ENCODE results near the gene CDH19.
A peak's percentile ranks its signal among the peaks of the same experiment; 100 is the strongest.
"Not testable (repeated sequence)": the region's sequence is repeated elsewhere in the genome, so short reads cannot be mapped to it uniquely, and the experiment has no call there.

The CDH19 gene

DNA sequence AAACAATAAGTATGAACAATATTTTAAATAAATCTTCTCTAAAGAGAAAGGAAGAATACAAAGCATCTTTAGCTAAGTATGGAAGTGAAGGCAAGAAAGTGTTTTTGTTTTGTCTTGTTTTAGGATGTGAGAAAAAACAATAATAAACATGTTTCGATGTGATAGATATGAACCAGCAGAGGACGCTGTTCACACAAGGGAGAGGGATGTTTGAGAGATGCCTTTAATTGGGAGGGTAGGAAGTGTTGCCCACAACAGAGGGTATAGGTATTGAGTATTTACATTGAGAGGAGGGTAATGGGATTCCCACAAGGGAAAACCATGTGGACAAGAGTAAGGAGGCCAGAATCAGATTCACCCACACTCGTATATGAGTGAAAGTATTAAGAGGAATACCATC lies 55.1 kb downstream of the CDH19 start:
- no peak for TF ChIP-seq POLR2A (IDR thresholded peaks at IDR 0.05; ENCODE audit: low read depth, low read length)
- FAIRE-seq: no peak
- no peak for DNase-seq (ENCODE audit: insufficient read length, low spot score)

- no peak for DNase-seq (ENCODE audit: insufficient read length, low spot score)
- no peak for TF ChIP-seq POLR2A (IDR thresholded peaks at IDR 0.05; ENCODE audit: low read depth, low read length)
- FAIRE-seq: no peak
Measured at GRCh38 chr18:66534110-66534509, 69.8 kb downstream of the CDH19 start.

DNA sequence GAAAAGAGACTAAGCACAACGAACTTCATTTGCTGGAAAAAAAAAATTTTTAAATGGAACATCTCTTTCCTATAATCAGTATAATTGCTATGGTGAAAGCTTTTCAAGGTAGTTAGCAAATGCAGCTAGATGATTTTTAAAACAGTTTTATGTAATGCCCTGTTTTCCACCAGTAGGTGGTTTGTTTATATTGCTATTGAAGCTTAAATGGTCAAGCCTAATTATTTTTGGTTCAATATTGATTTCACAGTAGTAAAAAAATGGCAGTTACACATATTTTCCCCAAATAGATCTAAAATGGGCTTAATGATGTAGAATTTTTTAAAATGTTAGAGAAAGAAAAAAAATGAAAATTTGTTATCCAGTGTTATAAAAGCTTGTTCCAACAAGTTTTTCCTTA lies 70.2 kb downstream of the CDH19 start:
- FAIRE-seq: no peak
- TF ChIP-seq POLR2A (IDR thresholded peaks at IDR 0.05; ENCODE audit: low read depth, low read length): no peak
- no peak for DNase-seq (ENCODE audit: insufficient read length, low spot score)

- TF ChIP-seq POLR2A (IDR thresholded peaks at IDR 0.05; ENCODE audit: low read depth, low read length): no peak
- FAIRE-seq (no peak), DNase-seq (ENCODE audit: insufficient read length, low spot score) (no peak)
Measured at GRCh38 chr18:66523219-66523991, 80.5 kb downstream of the CDH19 start.

- TF ChIP-seq POLR2A (IDR thresholded peaks at IDR 0.05; ENCODE audit: low read depth, low read length): no peak
- FAIRE-seq (no peak), DNase-seq (ENCODE audit: insufficient read length, low spot score) (no peak)
Measured at GRCh38 chr18:66513996-66514395, 89.9 kb downstream of the CDH19 start.

- DNase-seq (ENCODE audit: insufficient read length, low spot score): no peak
- TF ChIP-seq POLR2A (IDR thresholded peaks at IDR 0.05; ENCODE audit: low read depth, low read length): no peak
- FAIRE-seq: peak; percentile 27
Measured at GRCh38 chr18:66511792-66512191, 92.1 kb downstream of the CDH19 start.

DNA sequence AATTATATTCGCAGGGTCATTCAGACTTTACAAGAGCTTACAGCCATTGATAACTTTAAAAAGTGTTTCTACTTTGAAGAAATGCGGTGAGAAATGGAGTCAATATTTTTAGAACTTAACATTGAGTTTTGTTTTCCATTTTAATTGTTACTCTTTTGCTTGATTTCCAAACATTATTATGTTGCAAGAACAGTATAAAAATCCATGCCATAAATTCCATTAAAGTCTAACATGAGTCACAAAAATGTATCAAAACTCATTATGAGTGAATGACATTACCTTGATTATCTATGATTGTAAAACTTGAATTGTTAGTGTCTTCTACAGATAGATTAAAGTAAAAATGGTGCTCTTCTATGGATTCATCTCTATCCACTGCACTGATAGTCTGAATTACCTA lies 92.6 kb downstream of the CDH19 start:
- FAIRE-seq: no peak
- no peak for DNase-seq (ENCODE audit: insufficient read length, low spot score)
- no peak for TF ChIP-seq POLR2A (IDR thresholded peaks at IDR 0.05; ENCODE audit: low read depth, low read length)

DNA sequence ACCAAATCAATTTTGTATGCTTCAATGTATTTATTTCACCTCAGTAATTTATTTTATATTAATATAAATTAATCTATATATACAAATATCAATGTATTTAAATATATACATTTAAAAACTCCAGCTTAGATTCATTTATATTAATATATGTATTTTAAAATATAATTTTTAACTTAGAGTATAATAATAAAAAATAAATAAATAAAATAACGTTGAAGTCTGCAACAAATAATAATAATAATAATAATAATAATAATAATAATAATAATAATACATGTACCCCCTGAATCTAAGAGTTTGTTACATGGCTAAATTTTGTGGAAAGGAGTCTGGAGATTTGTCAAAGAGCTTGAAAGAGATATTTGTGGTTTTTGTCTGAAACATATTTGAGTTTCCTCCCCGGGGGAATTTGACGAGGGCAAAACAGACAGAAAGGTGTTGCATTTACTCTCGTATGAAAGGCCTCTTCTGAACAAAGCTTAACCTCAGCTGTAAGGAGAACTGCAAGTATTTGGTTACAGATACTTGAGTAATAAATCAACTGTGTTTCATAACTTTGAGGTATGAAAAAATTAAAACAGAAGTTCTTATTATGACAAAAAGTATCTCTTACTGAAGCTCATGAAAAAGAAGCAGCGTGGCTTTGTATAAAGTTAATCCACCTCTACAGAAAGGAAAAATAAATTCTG lies 93.4 kb downstream of the CDH19 start:
- TF ChIP-seq POLR2A (IDR thresholded peaks at IDR 0.05; ENCODE audit: low read depth, low read length): no peak
- FAIRE-seq: no peak
- no peak for DNase-seq (ENCODE audit: insufficient read length, low spot score)

GRCh38 chr18:66508937-66509336 lies 95.0 kb downstream of the CDH19 start:
- TF ChIP-seq POLR2A (IDR thresholded peaks at IDR 0.05; ENCODE audit: low read depth, low read length): no peak
- no peak for FAIRE-seq
- DNase-seq (ENCODE audit: insufficient read length, low spot score): no peak

- FAIRE-seq (no peak), DNase-seq (ENCODE audit: insufficient read length, low spot score) (no peak)
- TF ChIP-seq POLR2A (IDR thresholded peaks at IDR 0.05; ENCODE audit: low read depth, low read length): no peak
Measured at GRCh38 chr18:66506178-66506577, 97.7 kb downstream of the CDH19 start.

DNA sequence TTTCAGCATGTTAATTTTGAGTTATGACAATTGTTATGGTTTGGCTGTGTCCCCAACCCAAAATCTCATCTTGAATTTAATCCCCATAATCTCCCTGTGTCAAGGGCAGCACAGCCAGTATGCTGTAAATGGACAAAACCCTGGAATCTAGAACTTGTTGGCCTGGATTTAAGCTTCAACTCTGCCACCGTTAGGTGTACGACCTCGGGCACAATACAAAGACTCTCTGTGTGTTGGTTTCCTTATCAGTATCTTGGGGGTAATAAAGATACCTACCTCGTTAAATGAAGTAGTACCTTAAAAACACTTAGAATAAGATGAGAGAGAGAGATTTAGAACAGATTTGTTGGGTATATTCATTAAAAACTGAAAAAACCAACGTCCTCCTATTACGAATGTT lies 106.5 kb downstream of the CDH19 start:
- no peak for TF ChIP-seq POLR2A (IDR thresholded peaks at IDR 0.05; ENCODE audit: low read depth, low read length)
- DNase-seq (ENCODE audit: insufficient read length, low spot score) (no peak), FAIRE-seq (no peak)

- DNase-seq (ENCODE audit: insufficient read length, low spot score): no peak
- TF ChIP-seq POLR2A (IDR thresholded peaks at IDR 0.05; ENCODE audit: low read depth, low read length): no peak
- FAIRE-seq: no peak
Measured at GRCh38 chr18:66495844-66496243, 108.0 kb downstream of the CDH19 start.

DNA sequence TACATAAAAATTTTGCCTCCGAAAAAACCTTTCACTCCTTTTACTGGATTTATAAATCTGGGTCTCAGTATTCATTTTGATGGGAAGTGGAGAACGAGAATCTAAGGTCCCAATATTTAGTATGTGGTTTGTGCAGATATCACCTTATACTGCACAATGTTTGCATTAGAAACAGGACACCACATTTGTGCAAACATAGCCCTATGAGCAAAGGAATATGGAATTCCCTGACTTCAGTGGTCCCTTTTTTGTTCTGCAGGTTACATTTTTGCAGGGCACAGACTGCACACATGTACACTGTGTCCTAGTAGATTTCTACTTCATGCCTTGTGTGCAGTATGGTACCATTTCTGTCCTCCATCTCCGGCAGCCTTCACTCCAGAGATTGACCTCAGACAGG lies 130.0 kb downstream of the CDH19 start:
- DNase-seq (ENCODE audit: insufficient read length, low spot score) (no peak), FAIRE-seq (no peak)
- no peak for TF ChIP-seq POLR2A (IDR thresholded peaks at IDR 0.05; ENCODE audit: low read depth, low read length)

GRCh38 chr18:66466184-66466583 lies 137.7 kb downstream of the CDH19 start:
- DNase-seq (ENCODE audit: insufficient read length, low spot score); FAIRE-seq: not testable (repeated sequence)

DNA sequence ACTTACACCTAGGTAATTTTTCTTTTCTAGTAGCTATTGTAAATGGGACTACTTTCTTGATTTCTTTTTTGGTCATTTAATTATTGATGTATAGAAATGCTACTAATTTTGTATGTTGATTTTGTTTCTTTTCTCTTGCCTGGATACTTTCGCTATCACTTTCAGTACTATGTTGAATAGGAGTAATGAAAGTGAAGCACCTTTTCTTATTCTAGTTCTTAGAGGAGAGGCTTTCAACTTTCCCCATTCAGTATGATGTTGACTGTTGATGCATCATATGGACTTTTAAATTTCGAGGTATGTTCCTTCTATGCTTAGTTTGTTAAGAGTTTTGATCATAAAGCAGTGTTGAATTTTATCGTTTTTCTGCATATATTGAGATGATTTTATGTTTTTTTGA lies 142.5 kb downstream of the CDH19 start:
- no peak for FAIRE-seq
- TF ChIP-seq POLR2A (IDR thresholded peaks at IDR 0.05; ENCODE audit: low read depth, low read length): no peak
- no peak for DNase-seq (ENCODE audit: insufficient read length, low spot score)
